Muscle layer of colon (tissue), 2 donors: ENCODE data around the gene SCAP.

Experiments
- H3K27ac ChIP-seq: one replicate; pipeline ENCODE4 v1.7.0; 2013; ENCODE audit warnings: low read depth, mild to moderate bottlenecking, low read length, moderate library complexity
- H3K27me3 ChIP-seq, 2 donors: one replicate each; pipeline ENCODE4 v1.7.0; 2013; ENCODE audit warnings: low read length in 2 of 2, mild to moderate bottlenecking in 2 of 2; ENCODE audit not compliant: insufficient read depth in 2 of 2, control insufficient read depth in 1 of 2
- H3K36me3 ChIP-seq: one replicate; pipeline ENCODE4 v1.7.0; 2013; ENCODE audit warnings: mild to moderate bottlenecking, low read length; ENCODE audit not compliant: insufficient read depth
- H3K4me1 ChIP-seq: one replicate; pipeline ENCODE4 v1.7.0; 2013; ENCODE audit warnings: mild to moderate bottlenecking, low read length; ENCODE audit not compliant: insufficient read depth
- H3K4me3 ChIP-seq, 2 donors: one replicate each; pipeline ENCODE4 v1.7.0; 2013; ENCODE audit warnings: low read length in 2 of 2, low read depth in 1 of 2, mild to moderate bottlenecking in 1 of 2, moderate library complexity in 1 of 2
- H3K9ac ChIP-seq: one replicate; pipeline ENCODE4 v1.7.0; 2013; ENCODE audit warnings: low read length
- H3K9me3 ChIP-seq: one replicate; pipeline ENCODE4 v1.7.0; 2013; ENCODE audit warnings: mild to moderate bottlenecking, low read length
- donor health status: abdominal sarcoma.
- donor health status: Adenocarcinoma of cecum.

The SCAP gene

GRCh38 chr3:47429476-47430270 lies 46.1 kb downstream of the SCAP start:
- no peak overlapping the region for H3K27ac ChIP-seq
- no peak overlapping the region for H3K9ac ChIP-seq
- H3K4me3 ChIP-seq, result no peak overlapping the region
- H3K27me3 ChIP-seq, result no peaks in the 10 kb centered on the region
- H3K4me1 ChIP-seq, result no peaks in the 10 kb centered on the region
- no peaks in the 10 kb centered on the region for H3K9me3 ChIP-seq
- peaks cover 68% of the 10 kb centered on the region for H3K36me3 ChIP-seq

- Histone ChIP-seq H3K27me3 (no peaks in the 10 kb centered on the region), H3K4me3 (no peak overlapping the region), H3K36me3 (peaks cover 65% of the 10 kb centered on the region), H3K4me1 (no peaks in the 10 kb centered on the region), H3K9me3 (no peaks in the 10 kb centered on the region), H3K27ac (no peak overlapping the region), H3K9ac (no peak overlapping the region)
Observed at GRCh38 chr3:47428662-47429061, 47.1 kb downstream of the SCAP start.

GRCh38 chr3:47427866-47428265 lies 47.9 kb downstream of the SCAP start:
- Histone ChIP-seq H3K9me3 (no peaks in the 10 kb centered on the region), H3K9ac (no peak overlapping the region), H3K4me1 (no peaks in the 10 kb centered on the region), H3K36me3 (peaks cover 57% of the 10 kb centered on the region), H3K27ac (no peak overlapping the region), H3K27me3 (no peaks in the 10 kb centered on the region), H3K4me3 (no peak overlapping the region)

GRCh38 chr3:47425959-47426358 lies 49.8 kb downstream of the SCAP start:
- no peak overlapping the region for H3K9ac ChIP-seq
- H3K27me3 ChIP-seq, result no peaks in the 10 kb centered on the region
- H3K4me1 ChIP-seq, result peaks cover 13% of the 10 kb centered on the region
- no peak overlapping the region for H3K4me3 ChIP-seq
- H3K36me3 ChIP-seq, result peaks cover 53% of the 10 kb centered on the region
- H3K27ac ChIP-seq, result no peak overlapping the region
- H3K9me3 ChIP-seq, result no peaks in the 10 kb centered on the region

GRCh38 chr3:47425383-47425778 lies 50.4 kb downstream of the SCAP start:
- Histone ChIP-seq H3K36me3 (peaks cover 50% of the 10 kb centered on the region), H3K4me1 (peaks cover 15% of the 10 kb centered on the region), H3K27me3 (no peaks in the 10 kb centered on the region), H3K27ac (no peak overlapping the region), H3K4me3 (no peak overlapping the region), H3K9me3 (no peaks in the 10 kb centered on the region), H3K9ac (no peak overlapping the region)

GRCh38 chr3:47424434-47425382 lies 51.0 kb downstream of the SCAP start:
- Histone ChIP-seq H3K4me3 (no peak overlapping the region), H3K9me3 (no peaks in the 10 kb centered on the region), H3K27ac (no peak overlapping the region), H3K9ac (no peak overlapping the region), H3K4me1 (peaks cover 15% of the 10 kb centered on the region), H3K36me3 (peaks cover 48% of the 10 kb centered on the region), H3K27me3 (no peaks in the 10 kb centered on the region)

GRCh38 chr3:47423548-47424145 lies 52.1 kb downstream of the SCAP start:
- Histone ChIP-seq H3K27ac (no peak overlapping the region), H3K4me3 (no peak overlapping the region), H3K9me3 (no peaks in the 10 kb centered on the region), H3K36me3 (peaks cover 53% of the 10 kb centered on the region), H3K9ac (no peak overlapping the region), H3K27me3 (no peaks in the 10 kb centered on the region), H3K4me1 (peaks cover 15% of the 10 kb centered on the region)

GRCh38 chr3:47422743-47423142 lies 53.0 kb downstream of the SCAP start:
- no peak overlapping the region for H3K27ac ChIP-seq
- H3K4me3 ChIP-seq, result no peak overlapping the region
- no peaks in the 10 kb centered on the region for H3K9me3 ChIP-seq
- no peak overlapping the region for H3K9ac ChIP-seq
- no peaks in the 10 kb centered on the region for H3K27me3 ChIP-seq
- H3K36me3 ChIP-seq, result peaks cover 45% of the 10 kb centered on the region
- peaks cover 15% of the 10 kb centered on the region for H3K4me1 ChIP-seq

- Histone ChIP-seq H3K4me3 (peak overlapping the region in 1 of 2 donors; percentile 41), H3K4me1 (peaks cover 15% of the 10 kb centered on the region), H3K36me3 (peaks cover 40% of the 10 kb centered on the region), H3K9me3 (no peaks in the 10 kb centered on the region), H3K27ac (no peak overlapping the region), H3K27me3 (no peaks in the 10 kb centered on the region), H3K9ac (peak overlapping the region; percentile 16)
Observed at GRCh38 chr3:47421741-47422649, 53.7 kb downstream of the SCAP start.

- H3K9me3 ChIP-seq, result no peaks in the 10 kb centered on the region
- H3K27me3 ChIP-seq, result no peaks in the 10 kb centered on the region
- peak overlapping the region; percentile 51 for H3K27ac ChIP-seq
- H3K9ac ChIP-seq, result peak overlapping the region; percentile 16
- H3K4me3 ChIP-seq, result peak overlapping the region in 1 of 2 donors; percentile 41
- peaks cover 15% of the 10 kb centered on the region for H3K4me1 ChIP-seq
- H3K36me3 ChIP-seq, result peaks cover 38% of the 10 kb centered on the region
Observed at GRCh38 chr3:47420511-47421484, 54.9 kb downstream of the SCAP start.
